Duodenal mucosa (tissue), 2 donors: ENCODE measurements around the gene TSSK2.
"Not testable (repeated sequence)": the region's sequence is repeated elsewhere in the genome, so short reads cannot be mapped to it uniquely, and the experiment has no call there.

Source experiments
- H3K27ac ChIP-seq: one replicate; pipeline ENCODE4 v1.7.0; 2013; ENCODE audit warnings: low read depth, low read length
- H3K27me3 ChIP-seq, 2 donors: one replicate each; pipeline ENCODE4 v1.7.0; 2013; ENCODE audit warnings: low read length in 2 of 2, control low read depth in 1 of 2; ENCODE audit not compliant: insufficient read depth in 2 of 2, control insufficient read depth in 1 of 2
- H3K36me3 ChIP-seq, 2 donors: one replicate each; pipeline ENCODE4 v1.7.0; 2013; ENCODE audit warnings: low read length in 2 of 2, control low read depth in 1 of 2; ENCODE audit not compliant: insufficient read depth in 2 of 2, control insufficient read depth in 1 of 2
- H3K4me1 ChIP-seq, 2 donors: one replicate each; pipeline ENCODE4 v1.7.0; 2013; ENCODE audit warnings: low read length in 2 of 2, control low read depth in 1 of 2; ENCODE audit not compliant: insufficient read depth in 2 of 2, control insufficient read depth in 1 of 2
- H3K4me3 ChIP-seq, 2 donors: one replicate each; pipeline ENCODE4 v1.7.0; 2013; ENCODE audit warnings: low read length in 2 of 2, low read depth in 1 of 2
- H3K9ac ChIP-seq, 2 donors: one replicate each; pipeline ENCODE4 v1.7.0; 2013; ENCODE audit warnings: low read length in 2 of 2, low read depth in 1 of 2
- H3K9me3 ChIP-seq, 2 donors: one replicate each; pipeline ENCODE4 v1.7.0; 2013; ENCODE audit warnings: low read length in 2 of 2, control low read depth in 1 of 2; ENCODE audit not compliant: control insufficient read depth in 1 of 2

The TSSK2 gene

GRCh38 chr22:19149047-19149883 lies 18.2 kb downstream of the TSSK2 start:
- Histone ChIP-seq H3K36me3 (no peaks in the 10 kb centered on the region), H3K27me3 (peaks cover 47 to 50% of the 10 kb centered on the region in 2 donors), H3K4me1 (no peaks in the 10 kb centered on the region), H3K9me3 (no peaks in the 10 kb centered on the region), H3K9ac (no peak overlapping the region), H3K4me3 (no peak overlapping the region), H3K27ac (no peak overlapping the region)

- Histone ChIP-seq H3K4me3 (no peak within 1 kb of the TSS), H3K36me3 (no peaks in the 10 kb centered on the region), H3K27me3 (peaks cover 47 to 50% of the 10 kb centered on the region in 2 donors), H3K4me1 (no peaks in the 10 kb centered on the region), H3K27ac (no peak within 1 kb of the TSS), H3K9ac (no peak within 1 kb of the TSS), H3K9me3 (no peaks in the 10 kb centered on the region)
Measured at GRCh38 chr22:19149991-19150390, 18.9 kb downstream of the TSSK2 start, which contains the start of gene GSC2. GSC2 (minus strand) TSS chr22:19150292; CDS start chr22:19150283, 9 bp downstream.

GRCh38 chr22:19150482-19151328 lies 19.6 kb downstream of the TSSK2 start:
- H3K9ac ChIP-seq = no peak overlapping the region
- peaks cover 47 to 50% of the 10 kb centered on the region in 2 donors for H3K27me3 ChIP-seq
- no peaks in the 10 kb centered on the region for H3K9me3 ChIP-seq
- H3K4me1 ChIP-seq = no peaks in the 10 kb centered on the region
- H3K4me3 ChIP-seq = no peak overlapping the region
- no peaks in the 10 kb centered on the region for H3K36me3 ChIP-seq
- no peak overlapping the region for H3K27ac ChIP-seq

- no peaks in the 10 kb centered on the region for H3K9me3 ChIP-seq
- H3K27me3 ChIP-seq = peaks cover 47 to 50% of the 10 kb centered on the region in 2 donors
- no peak overlapping the region for H3K4me3 ChIP-seq
- H3K9ac ChIP-seq = no peak overlapping the region
- no peak overlapping the region for H3K27ac ChIP-seq
- no peaks in the 10 kb centered on the region for H3K4me1 ChIP-seq
- no peaks in the 10 kb centered on the region for H3K36me3 ChIP-seq
Measured at GRCh38 chr22:19151329-19152191, 20.5 kb downstream of the TSSK2 start.

- Histone ChIP-seq H3K9ac (no peak overlapping the region), H3K4me1 (no peaks in the 10 kb centered on the region)
Measured at GRCh38 chr22:19152942-19153883, 22.1 kb downstream of the TSSK2 start.

GRCh38 chr22:19156109-19156508 lies 25.0 kb downstream of the TSSK2 start:
- H3K4me3 ChIP-seq, H3K27ac ChIP-seq, H3K9me3 ChIP-seq, H3K4me1 ChIP-seq, H3K36me3 ChIP-seq, H3K9ac ChIP-seq: not testable (repeated sequence)
- peaks cover 18 to 19% of the 10 kb centered on the region in 2 donors for H3K27me3 ChIP-seq

More at GRCh38 chr22:19152942-19153883, 22.1 kb downstream of the TSSK2 start:
- Histone ChIP-seq H3K4me3 (no peak overlapping the region), H3K9me3 (no peaks in the 10 kb centered on the region), H3K27ac (no peak overlapping the region), H3K36me3 (no peaks in the 10 kb centered on the region), H3K27me3 (peaks cover 37 to 38% of the 10 kb centered on the region in 2 donors)

- not testable (repeated sequence) for H3K4me3 ChIP-seq, H3K36me3 ChIP-seq, H3K27ac ChIP-seq, H3K27me3 ChIP-seq, H3K9ac ChIP-seq, H3K4me1 ChIP-seq, H3K9me3 ChIP-seq
Measured at GRCh38 chr22:19158649-19159048, 27.5 kb downstream of the TSSK2 start.

- Histone ChIP-seq H3K27me3 (peaks cover 27 to 29% of the 10 kb centered on the region in 2 donors), H3K4me1 (peaks cover under 1 to 4% of the 10 kb centered on the region in 2 donors), H3K4me3 (no peak overlapping the region), H3K27ac (no peak overlapping the region), H3K9me3 (no peaks in the 10 kb centered on the region), H3K36me3 (no peaks in the 10 kb centered on the region), H3K9ac (no peak overlapping the region)
Measured at GRCh38 chr22:19164425-19164824, 33.3 kb downstream of the TSSK2 start.

- Histone ChIP-seq H3K36me3 (no peaks in the 10 kb centered on the region), H3K4me1 (peaks cover 16 to 24% of the 10 kb centered on the region in 2 donors), H3K4me3 (no peak overlapping the region), H3K27ac (no peak overlapping the region), H3K9me3 (no peaks in the 10 kb centered on the region), H3K9ac (no peak overlapping the region), H3K27me3 (peaks cover 40 to 41% of the 10 kb centered on the region in 2 donors)
Measured at GRCh38 chr22:19166421-19166820, 35.3 kb downstream of the TSSK2 start.
